Caco-2 (cell line): ENCODE data around the gene SDC1. TPM values are rescaled to one million over a fixed set of nuclear protein-coding genes. Genes with fewer than 3 reads are reported as not detected.

ENCODE experiments used
- BruUV-seq: library from RNA; stranded (reverse); fragments of 400-500 nt; replicated peaks from 2 replicates; lab custom pipeline; 2021; lab: Mats Ljungman, UMichigan
- CTCF ChIA-PET: fragments of 300-600 bp; sonication (Branson Sonifier 250); formaldehyde crosslinking; loops from one replicate; lab custom pipeline; 2022; ENCODE audit warnings: antibody characterized with exemption; lab: Charles Lee
- POLR2A ChIA-PET: fragments of 300-600 bp; sonication (Branson Sonifier 250); formaldehyde crosslinking; loops from one replicate; lab custom pipeline; 2022; ENCODE audit warnings: antibody characterized with exemption; lab: Charles Lee
- DNase-seq, 2 experiments: peaks; one replicate each; pipeline versions ENCODE4 v3.0.0 to v3.0.0-alpha.2; 2020 to 2022
- H3K27me3 ChIP-seq: replicated peaks from 2 replicates; pipeline ENCODE4 v1.6.0; 2011; ENCODE audit warnings: low read length; ENCODE audit not compliant: control insufficient read depth, insufficient read depth
- H3K36me3 ChIP-seq: 2 replicates; pipeline ENCODE4 v1.5.1; 2011; ENCODE audit warnings: low read length; ENCODE audit not compliant: control insufficient read depth, insufficient read depth
- H3K4me1 ChIP-seq: fragments of 250-450 bp; sonication (Bioruptor Pico); 2 replicates; pipeline ENCODE4 v1.5.1; 2020; ENCODE audit warnings: mild to moderate bottlenecking
- H3K4me3 ChIP-seq: 2 replicates; pipeline ENCODE4 v1.5.1; 2011; ENCODE audit warnings: low read depth, mild to moderate bottlenecking, control low read depth, low read length
- H3K9me3 ChIP-seq: fragments of 250-450 bp; sonication (Bioruptor Pico); 2 replicates; pipeline ENCODE4 v1.5.1; 2020; ENCODE audit warnings: mild to moderate bottlenecking, moderate library complexity
- H3K27ac Mint-ChIP-seq: one replicate; pipeline ENCODE4 v1.8.0; 2022; ENCODE audit warnings: mixed read lengths; ENCODE audit not compliant: unreplicated experiment
- H3K27me3 Mint-ChIP-seq: one replicate; pipeline ENCODE4 v1.8.0; 2022; ENCODE audit warnings: mixed read lengths; ENCODE audit not compliant: insufficient read depth, unreplicated experiment
- H3K36me3 Mint-ChIP-seq: one replicate; pipeline ENCODE4 v1.8.0; 2022; ENCODE audit warnings: mild to moderate bottlenecking, mixed read lengths; ENCODE audit not compliant: insufficient read depth, unreplicated experiment
- H3K4me1 Mint-ChIP-seq: one replicate; pipeline ENCODE4 v1.8.0; 2022; ENCODE audit warnings: low read depth, mixed read lengths; ENCODE audit not compliant: unreplicated experiment
- H3K4me3 Mint-ChIP-seq: one replicate; pipeline ENCODE4 v1.8.0; 2022; ENCODE audit warnings: mild to moderate bottlenecking, moderate library complexity, mixed read lengths; ENCODE audit not compliant: unreplicated experiment
- H3K9me3 Mint-ChIP-seq: one replicate; pipeline ENCODE4 v1.8.0; 2022; ENCODE audit warnings: mixed read lengths; ENCODE audit not compliant: unreplicated experiment
- CTCF ChIP-seq, 2 experiments: fragments of 200-600 bp in 1 of 2; IDR thresholded peaks; 1 replicate in 1 of 2; 2 replicates in 1 of 2; pipeline versions ENCODE4 v1.5.1 to v1.8.0; 2011 to 2022; ENCODE audit warnings: antibody characterized with exemption in 1 of 2, control low read depth in 1 of 2, inconsistent platforms in 1 of 2, low read depth in 1 of 2, low read length in 1 of 2, mild to moderate bottlenecking in 1 of 2, moderate library complexity in 1 of 2; ENCODE audit not compliant: insufficient read depth in 1 of 2, severe bottlenecking in 1 of 2, unreplicated experiment in 1 of 2
- intact Hi-C: fragments of 100-400 bp; cut with micrococcal nuclease; formaldehyde crosslinking; loops from one replicate; pipeline ENCODE4 v1.10.0; 2022; ENCODE audit not compliant: unreplicated experiment
- total RNA-seq: library from RNA; stranded (reverse); gene quantifications from 2 replicates; pipeline ENCODE4 v1.2.3, GENCODE V29; 2022

SDC1 gene
- total RNA-seq, 1 experiment from 2014 or later = 24.3 TPM

DNA sequence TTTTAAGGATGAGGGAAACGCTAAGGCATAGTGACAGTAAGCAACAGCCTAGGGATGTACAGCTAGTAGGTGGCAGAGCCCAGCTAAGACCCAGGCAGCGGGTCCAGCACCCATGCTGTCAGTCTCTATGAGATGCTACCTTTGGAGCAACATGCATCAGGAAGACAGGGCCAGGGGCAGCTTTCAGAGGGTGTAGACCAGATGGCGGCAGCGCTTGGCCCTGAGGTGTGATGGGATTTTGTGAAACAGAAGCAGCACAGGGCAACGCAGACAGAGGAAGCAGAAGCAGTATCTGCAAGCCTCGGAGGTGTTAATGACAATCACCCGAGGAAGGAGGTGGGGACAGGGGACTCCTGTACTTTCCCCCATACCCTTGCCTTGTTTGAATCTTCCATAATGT is 43.2 kb downstream of the SDC1 start:
- H3K4me1 Mint-ChIP-seq = peaks cover 23% of the 10 kb centered on the region
- H3K36me3 ChIP-seq = no peaks in the 10 kb centered on the region
- POLR2A ChIA-PET = no interaction called here
- BruUV-seq = no TSS peak
- H3K27me3 Mint-ChIP-seq = no peaks in the 10 kb centered on the region
- H3K36me3 Mint-ChIP-seq = no peaks in the 10 kb centered on the region
- DNase-seq = peak in 1 of 2 experiments; percentile 14
- CTCF ChIA-PET = no interaction called here
- H3K4me1 ChIP-seq = peaks cover 44% of the 10 kb centered on the region
- no peak for TF ChIP-seq CTCF (IDR thresholded peaks at IDR 0.05; ENCODE audit: insufficient read depth in 1 of 2, low read depth in 1 of 2, low read length in 1 of 2, severe bottlenecking in 1 of 2, unreplicated experiment in 1 of 2)
- H3K27me3 ChIP-seq = no peaks in the 10 kb centered on the region
- H3K4me3 Mint-ChIP-seq = no peak overlapping the region
- H3K27ac Mint-ChIP-seq = no peak overlapping the region
- no peak overlapping the region for H3K4me3 ChIP-seq
- no peaks in the 10 kb centered on the region for H3K9me3 Mint-ChIP-seq
- no peaks in the 10 kb centered on the region for H3K9me3 ChIP-seq
- intact Hi-C loops = no loop called here

GRCh38 chr2:20180676-20181648 is 44.0 kb downstream of the SDC1 start:
- intact Hi-C loops = no loop called here
- Mint-ChIP-seq H3K27me3 (no peaks in the 10 kb centered on the region), H3K9me3 (no peaks in the 10 kb centered on the region), H3K4me1 (peaks cover 20% of the 10 kb centered on the region), H3K36me3 (no peaks in the 10 kb centered on the region), H3K4me3 (no peak overlapping the region), H3K27ac (no peak overlapping the region)
- Histone ChIP-seq H3K9me3 (no peaks in the 10 kb centered on the region), H3K27me3 (no peaks in the 10 kb centered on the region), H3K4me1 (peaks cover 36% of the 10 kb centered on the region), H3K36me3 (no peaks in the 10 kb centered on the region), H3K4me3 (no peak overlapping the region)
- no peak for TF ChIP-seq CTCF (IDR thresholded peaks at IDR 0.05; ENCODE audit: insufficient read depth in 1 of 2, low read depth in 1 of 2, low read length in 1 of 2, severe bottlenecking in 1 of 2, unreplicated experiment in 1 of 2)
- CTCF ChIA-PET = interaction anchor here (0.6 to 1.1 kb wide), 2 partner anchors 10 to 211 kb away, joined by 3 to 6 read pairs; no protein-coding TSS in a partner anchor
- POLR2A ChIA-PET = no interaction called here
- BruUV-seq = no TSS peak
- DNase-seq = peak in 1 of 2 experiments; percentile 20

GRCh38 chr2:20179755-20180594 is 45.0 kb downstream of the SDC1 start:
- no peaks in the 10 kb centered on the region for H3K36me3 Mint-ChIP-seq
- H3K27ac Mint-ChIP-seq = no peak overlapping the region
- ChIA-PET POLR2A (interaction anchor here (0.6 kb wide), 1 partner anchor 35 kb away, joined by 3 read pairs; no protein-coding TSS in a partner anchor), CTCF (interaction anchor here (0.6 to 3.1 kb wide), 3 partner anchors 11 to 212 kb away, joined by 3 to 13 read pairs (median 6); partner anchors contain the start of gene SDC1)
- H3K9me3 ChIP-seq = no peaks in the 10 kb centered on the region
- no peak overlapping the region for H3K4me3 ChIP-seq
- intact Hi-C loops = no loop called here
- no peaks in the 10 kb centered on the region for H3K36me3 ChIP-seq
- H3K27me3 ChIP-seq = no peaks in the 10 kb centered on the region
- no peak overlapping the region for H3K4me3 Mint-ChIP-seq
- no TSS peak for BruUV-seq
- no peaks in the 10 kb centered on the region for H3K27me3 Mint-ChIP-seq
- H3K9me3 Mint-ChIP-seq = no peaks in the 10 kb centered on the region
- H3K4me1 Mint-ChIP-seq = peaks cover 20% of the 10 kb centered on the region
- peak in 1 of 2 experiments; percentile 54 for DNase-seq
- H3K4me1 ChIP-seq = peaks cover 26% of the 10 kb centered on the region
- no peak for TF ChIP-seq CTCF (IDR thresholded peaks at IDR 0.05; ENCODE audit: insufficient read depth in 1 of 2, low read depth in 1 of 2, low read length in 1 of 2, severe bottlenecking in 1 of 2, unreplicated experiment in 1 of 2)
